ENCODE results near the gene PSKH1.

Gene PSKH1

DNA sequence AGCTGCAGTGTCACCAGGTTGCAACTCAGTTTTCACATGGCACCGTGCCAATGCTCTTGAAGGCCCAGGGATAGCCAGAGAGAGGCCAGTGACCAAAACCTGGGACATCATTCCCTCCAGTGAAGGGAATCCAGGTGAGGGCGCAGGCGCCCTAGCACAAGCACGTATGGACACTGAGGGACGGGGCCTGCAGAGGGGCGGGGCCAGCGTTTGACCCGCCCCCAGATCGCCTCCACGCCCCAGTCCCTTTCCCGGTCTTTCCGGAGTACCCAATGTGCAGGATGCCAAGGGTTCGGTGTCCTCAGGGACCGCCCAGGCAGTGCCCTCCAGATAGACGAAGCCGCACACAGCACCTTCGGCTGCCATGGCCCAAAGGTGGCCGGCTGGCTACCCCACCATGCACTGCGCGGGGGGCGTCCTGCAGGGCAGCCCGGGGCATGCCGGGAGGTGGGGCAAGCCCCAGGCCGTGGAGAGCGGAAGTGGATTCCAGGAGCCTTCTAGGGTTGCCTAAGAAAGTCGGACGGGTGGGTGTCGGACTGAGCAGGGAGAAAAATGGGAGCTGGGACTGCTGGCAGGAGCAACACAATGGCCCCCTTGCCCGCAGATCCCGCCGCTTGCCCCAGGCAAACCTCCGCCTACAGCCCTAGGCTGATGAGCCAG is 70.7 kb downstream of the PSKH1 start:
- Histone ChIP-seq H3K4me1 (ENCODE audit: control insufficient read depth in 1 of 2, insufficient read depth in 2 of 2, low read length in 2 of 2) (peaks cover 26% of the 10 kb centered on the region in 2 experiments), H3K9me3 (ENCODE audit: insufficient read depth, low read depth, low read length) (peaks cover 2% of the 10 kb centered on the region), H3K4me3 (ENCODE audit: low read depth, low read length) (no peak overlapping the region), H3K4ac (ENCODE audit: low read depth, low read length) (no peak overlapping the region), H3K27ac (ENCODE audit: low read depth, low read length) (no peak overlapping the region), H4K91ac (ENCODE audit: low read depth, low read length) (no peak overlapping the region), H3K14ac (ENCODE audit: low read length) (no peak overlapping the region), H4K12ac (ENCODE audit: low read depth, low read length) (peak overlapping the region; percentile 11), H3K27me3 (ENCODE audit: insufficient read depth, low read length) (no peaks in the 10 kb centered on the region), H3K23ac (ENCODE audit: low read length) (no peak overlapping the region), H4K8ac (ENCODE audit: low read depth, low read length) (no peak overlapping the region), H3K79me1 (ENCODE audit: low read length) (peaks cover 28% of the 10 kb centered on the region), H3K36me3 (ENCODE audit: control insufficient read depth in 1 of 2, insufficient read depth in 2 of 2, low read length in 2 of 2) (peaks cover 57 to 68% of the 10 kb centered on the region in 2 experiments), H2BK5ac (ENCODE audit: low read depth, low read length, poor library complexity) (no peak overlapping the region), H3K18ac (ENCODE audit: low read length) (peak overlapping the region; percentile 13), H3K79me2 (ENCODE audit: control insufficient read depth, insufficient read depth, low read length, poor library complexity) (peaks cover 29% of the 10 kb centered on the region), H2AFZ (ENCODE audit: insufficient read depth, low read length, poor library complexity) (no peak overlapping the region), H2AK5ac (ENCODE audit: low read length) (no peak overlapping the region), H2BK12ac (ENCODE audit: low read length) (no peak overlapping the region), H2BK120ac (ENCODE audit: insufficient read depth, low read length, poor library complexity) (no peak overlapping the region), H3K9ac (ENCODE audit: low read length) (no peak overlapping the region), H3K4me2 (ENCODE audit: low read length) (no peak overlapping the region)
- WGBS (ENCODE audit: extremely low coverage, insufficient coverage, insufficient read length) = no CpG with 5 or more reads among the region's 32 CpGs
- peak; percentile 80 to 86 for DNase-seq

DNA sequence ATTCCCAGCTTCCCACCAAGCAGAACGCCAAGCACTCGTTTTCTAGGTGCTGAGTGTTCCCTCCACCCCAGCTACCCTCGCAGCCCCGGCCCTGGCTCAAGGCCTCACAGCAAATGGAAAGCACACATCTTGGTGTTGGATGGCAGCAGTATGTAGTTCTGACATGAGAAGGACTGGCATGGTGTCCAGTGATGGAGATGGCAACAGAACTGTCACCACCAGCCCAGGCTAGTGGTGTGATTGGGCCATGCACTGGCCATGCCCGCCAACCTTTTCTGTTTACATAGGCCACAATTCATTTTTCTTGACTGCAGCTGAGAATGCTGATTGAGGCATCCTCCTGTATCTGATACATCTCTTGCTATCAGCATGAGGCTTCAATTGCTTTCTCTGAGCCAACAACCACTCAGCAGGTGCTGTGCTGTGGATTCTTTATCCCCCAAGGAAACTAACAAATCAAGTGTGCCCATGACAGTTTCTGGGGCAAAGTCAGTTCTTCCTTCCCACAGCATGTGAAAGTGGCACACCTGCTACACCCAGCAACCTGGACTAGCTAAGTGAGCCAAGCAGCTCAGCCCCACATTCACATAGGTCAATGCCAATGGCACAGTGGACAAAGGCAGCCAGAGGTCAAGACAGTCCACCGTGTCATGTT is 71.5 kb downstream of the PSKH1 start:
- Histone ChIP-seq H4K91ac (ENCODE audit: low read depth, low read length) (no peak overlapping the region), H3K27ac (ENCODE audit: low read depth, low read length) (no peak overlapping the region), H3K4me2 (ENCODE audit: low read length) (no peak overlapping the region), H2BK5ac (ENCODE audit: low read depth, low read length, poor library complexity) (no peak overlapping the region), H3K79me2 (ENCODE audit: control insufficient read depth, insufficient read depth, low read length, poor library complexity) (peaks cover 29% of the 10 kb centered on the region), H4K12ac (ENCODE audit: low read depth, low read length) (no peak overlapping the region), H3K4ac (ENCODE audit: low read depth, low read length) (peak overlapping the region; percentile 3), H2BK120ac (ENCODE audit: insufficient read depth, low read length, poor library complexity) (no peak overlapping the region), H4K8ac (ENCODE audit: low read depth, low read length) (no peak overlapping the region), H3K27me3 (ENCODE audit: insufficient read depth, low read length) (no peaks in the 10 kb centered on the region), H3K36me3 (ENCODE audit: control insufficient read depth in 1 of 2, insufficient read depth in 2 of 2, low read length in 2 of 2) (peaks cover 49 to 60% of the 10 kb centered on the region in 2 experiments), H3K9me3 (ENCODE audit: insufficient read depth, low read depth, low read length) (peaks cover 2% of the 10 kb centered on the region), H2AK5ac (ENCODE audit: low read length) (no peak overlapping the region), H3K23ac (ENCODE audit: low read length) (peak overlapping the region; percentile 9), H3K14ac (ENCODE audit: low read length) (peak overlapping the region; percentile 20), H3K18ac (ENCODE audit: low read length) (peak overlapping the region; percentile 51), H3K4me1 (ENCODE audit: control insufficient read depth in 1 of 2, insufficient read depth in 2 of 2, low read length in 2 of 2) (peaks cover 28 to 29% of the 10 kb centered on the region in 2 experiments), H2AFZ (ENCODE audit: insufficient read depth, low read length, poor library complexity) (no peak overlapping the region), H3K4me3 (ENCODE audit: low read depth, low read length) (peak overlapping the region; percentile 8), H3K9ac (ENCODE audit: low read length) (no peak overlapping the region), H2BK12ac (ENCODE audit: low read length) (no peak overlapping the region), H3K79me1 (ENCODE audit: low read length) (peaks cover 30% of the 10 kb centered on the region)
- no peak for DNase-seq
- no CpG with 5 or more reads among the region's 6 CpGs for WGBS (ENCODE audit: extremely low coverage, insufficient coverage, insufficient read length)

DNA sequence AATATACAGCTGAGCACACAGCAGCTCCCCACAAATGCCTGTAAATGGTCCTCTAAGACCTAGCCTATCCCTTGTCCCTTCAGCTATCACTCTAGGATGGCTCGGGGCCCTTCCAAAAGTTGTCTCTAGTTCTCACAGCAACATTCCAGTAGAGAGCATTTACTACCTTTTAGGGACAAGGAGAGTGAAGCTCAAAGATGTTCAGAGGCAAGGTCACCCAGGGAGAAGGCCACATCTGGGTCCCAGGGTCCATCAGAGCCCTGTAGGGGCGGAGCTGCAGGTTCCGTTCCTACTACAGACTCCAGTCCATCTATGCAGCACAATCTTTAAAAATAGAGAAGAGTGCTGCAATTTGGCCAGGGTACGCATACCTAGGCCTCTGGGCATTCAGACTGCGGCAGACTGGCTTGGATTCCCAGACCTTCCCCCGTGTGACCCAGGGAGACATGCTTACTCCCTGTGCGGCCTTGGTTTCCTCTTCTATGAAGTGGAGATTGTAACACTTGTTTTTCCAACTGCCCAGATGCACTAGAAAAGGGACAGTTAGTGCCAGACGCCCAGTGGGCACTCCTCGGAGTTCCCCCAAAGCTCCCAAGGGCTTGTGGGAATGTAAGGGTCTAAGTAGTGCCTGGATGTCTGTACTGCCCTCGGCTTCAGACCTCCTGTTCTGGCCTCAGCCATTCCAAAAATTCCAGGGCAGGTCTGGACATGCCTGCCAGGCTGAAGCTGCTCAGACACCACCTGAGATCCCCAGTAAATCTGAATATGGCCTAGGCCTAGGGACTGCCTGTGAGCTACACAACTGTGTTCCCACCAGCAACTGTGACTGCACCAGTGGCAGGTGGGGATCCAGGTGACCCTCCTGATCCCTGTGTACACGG is 72.9 kb downstream of the PSKH1 start:
- no peak overlapping the region for H3K4me3 ChIP-seq (ENCODE audit: low read depth, low read length)
- H3K4me1 ChIP-seq (ENCODE audit: control insufficient read depth in 1 of 2, insufficient read depth in 2 of 2, low read length in 2 of 2) = peaks cover 28 to 29% of the 10 kb centered on the region in 2 experiments
- H2BK12ac ChIP-seq (ENCODE audit: low read length) = peak overlapping the region; percentile 43
- H3K79me1 ChIP-seq (ENCODE audit: low read length) = peaks cover 30% of the 10 kb centered on the region
- H3K27me3 ChIP-seq (ENCODE audit: insufficient read depth, low read length) = no peaks in the 10 kb centered on the region
- H3K4ac ChIP-seq (ENCODE audit: low read depth, low read length) = peak overlapping the region; percentile 90
- H2AFZ ChIP-seq (ENCODE audit: insufficient read depth, low read length, poor library complexity) = peak overlapping the region; percentile 28
- peak overlapping the region; percentile 91 for H3K27ac ChIP-seq (ENCODE audit: low read depth, low read length)
- peak overlapping the region; percentile 93 for H2AK5ac ChIP-seq (ENCODE audit: low read length)
- peak overlapping the region; percentile 92 for H3K18ac ChIP-seq (ENCODE audit: low read length)
- H3K9ac ChIP-seq (ENCODE audit: low read length) = peak overlapping the region; percentile 24
- peaks cover 29% of the 10 kb centered on the region for H3K79me2 ChIP-seq (ENCODE audit: control insufficient read depth, insufficient read depth, low read length, poor library complexity)
- H2BK5ac ChIP-seq (ENCODE audit: low read depth, low read length, poor library complexity) = peak overlapping the region; percentile 91
- H3K9me3 ChIP-seq (ENCODE audit: insufficient read depth, low read depth, low read length) = no peaks in the 10 kb centered on the region
- peaks cover 36 to 47% of the 10 kb centered on the region in 2 experiments for H3K36me3 ChIP-seq (ENCODE audit: control insufficient read depth in 1 of 2, insufficient read depth in 2 of 2, low read length in 2 of 2)
- H2BK120ac ChIP-seq (ENCODE audit: insufficient read depth, low read length, poor library complexity) = peak overlapping the region; percentile 87
- H3K23ac ChIP-seq (ENCODE audit: low read length) = no peak overlapping the region
- peak overlapping the region; percentile 93 for H4K8ac ChIP-seq (ENCODE audit: low read depth, low read length)
- peak overlapping the region; percentile 64 for H3K4me2 ChIP-seq (ENCODE audit: low read length)
- DNase-seq = peak; percentile 58 to 67
- H3K14ac ChIP-seq (ENCODE audit: low read length) = peak overlapping the region; percentile 92
- H4K12ac ChIP-seq (ENCODE audit: low read depth, low read length) = peak overlapping the region; percentile 85
- WGBS (ENCODE audit: extremely low coverage, insufficient coverage, insufficient read length) = no CpG with 5 or more reads among the region's 11 CpGs
- peak overlapping the region; percentile 95 for H4K91ac ChIP-seq (ENCODE audit: low read depth, low read length)

DNA sequence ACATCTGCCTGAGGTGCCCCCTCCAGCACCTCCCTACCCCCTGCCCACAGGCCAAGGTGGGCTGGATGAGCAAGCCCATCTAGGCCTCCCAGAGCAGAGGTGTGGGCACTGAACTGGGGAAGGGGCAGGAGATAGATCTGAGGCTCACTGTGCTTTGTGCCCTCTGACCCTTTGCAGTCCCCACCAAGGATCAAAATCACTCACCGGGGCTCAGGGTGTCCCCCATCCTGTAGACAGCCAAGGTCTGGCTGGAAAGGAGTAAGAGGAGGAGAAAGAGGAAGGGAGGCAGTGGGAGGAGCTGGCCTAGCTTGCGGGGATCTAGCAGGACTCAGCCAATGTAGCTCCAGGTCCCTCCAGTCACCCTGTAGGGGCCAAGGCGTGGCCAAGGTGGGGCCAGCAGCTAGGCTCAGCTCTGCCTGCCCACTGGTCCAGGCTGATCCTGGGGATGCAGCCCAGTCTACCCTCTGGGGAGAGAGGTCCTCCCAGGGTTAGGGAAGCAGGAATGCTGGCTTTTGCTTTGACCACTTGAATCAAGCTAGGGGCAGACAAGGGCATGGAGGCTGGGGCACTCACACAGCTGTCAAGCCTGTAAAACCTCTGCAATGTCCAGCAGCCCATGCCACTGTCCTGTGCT is 73.6 kb downstream of the PSKH1 start:
- no peaks in the 10 kb centered on the region for H3K27me3 ChIP-seq (ENCODE audit: insufficient read depth, low read length)
- H4K91ac ChIP-seq (ENCODE audit: low read depth, low read length) = peak overlapping the region; percentile 95

More for the DNA sequence above, 73.6 kb downstream of the PSKH1 start:
- H2AK5ac ChIP-seq (ENCODE audit: low read length) = peak overlapping the region; percentile 93
- peak overlapping the region; percentile 84 for H3K4ac ChIP-seq (ENCODE audit: low read depth, low read length)
- peak overlapping the region; percentile 93 for H4K8ac ChIP-seq (ENCODE audit: low read depth, low read length)
- peak overlapping the region; percentile 92 for H3K18ac ChIP-seq (ENCODE audit: low read length)
- H3K27ac ChIP-seq (ENCODE audit: low read depth, low read length) = peak overlapping the region; percentile 91
- H2BK120ac ChIP-seq (ENCODE audit: insufficient read depth, low read length, poor library complexity) = peak overlapping the region; percentile 87
- peak overlapping the region; percentile 92 for H3K14ac ChIP-seq (ENCODE audit: low read length)
- peak overlapping the region; percentile 64 for H3K4me2 ChIP-seq (ENCODE audit: low read length)
- peak overlapping the region; percentile 85 for H3K4me3 ChIP-seq (ENCODE audit: low read depth, low read length)
- H3K23ac ChIP-seq (ENCODE audit: low read length) = no peak overlapping the region
- H2AFZ ChIP-seq (ENCODE audit: insufficient read depth, low read length, poor library complexity) = peak overlapping the region; percentile 28
- peak overlapping the region; percentile 91 for H2BK5ac ChIP-seq (ENCODE audit: low read depth, low read length, poor library complexity)
- H3K4me1 ChIP-seq (ENCODE audit: control insufficient read depth in 1 of 2, insufficient read depth in 2 of 2, low read length in 2 of 2) = peaks cover 28 to 29% of the 10 kb centered on the region in 2 experiments
- no CpG with 5 or more reads among the region's 3 CpGs for WGBS (ENCODE audit: extremely low coverage, insufficient coverage, insufficient read length)
- H3K79me2 ChIP-seq (ENCODE audit: control insufficient read depth, insufficient read depth, low read length, poor library complexity) = peaks cover 29% of the 10 kb centered on the region
- H2BK12ac ChIP-seq (ENCODE audit: low read length) = peak overlapping the region; percentile 8
- peak overlapping the region; percentile 85 for H4K12ac ChIP-seq (ENCODE audit: low read depth, low read length)
- peaks cover 30 to 39% of the 10 kb centered on the region in 2 experiments for H3K36me3 ChIP-seq (ENCODE audit: control insufficient read depth in 1 of 2, insufficient read depth in 2 of 2, low read length in 2 of 2)
- no peaks in the 10 kb centered on the region for H3K9me3 ChIP-seq (ENCODE audit: insufficient read depth, low read depth, low read length)
- peaks cover 30% of the 10 kb centered on the region for H3K79me1 ChIP-seq (ENCODE audit: low read length)
- H3K9ac ChIP-seq (ENCODE audit: low read length) = peak overlapping the region; percentile 0
- peak; percentile 33 to 47 for DNase-seq

Data from trophoblast cell (in vitro differentiated cells and primary cell).